GM19468 (cell line): Measurements from ENCODE around the gene TMEM141.

Experiments
- ATAC-seq: cut with Tn5 transposase; IDR thresholded peaks from one replicate; pipeline ENCODE4 v1.9.1; 2021; ENCODE audit warnings: mild to moderate bottlenecking, moderate library complexity, moderate number of reproducible peaks; ENCODE audit not compliant: unreplicated experiment; ENCODE audit errors: extremely low read depth

The TMEM141 gene

GRCh38 chr9:136807281-136808074 lies 16.3 kb downstream of the TMEM141 start, which contains the start of gene RABL6:
RABL6 (plus strand) TSS chr9:136807948; CDS start chr9:136808197, 249 bp downstream.
- peak; percentile 41 for ATAC-seq

DNA sequence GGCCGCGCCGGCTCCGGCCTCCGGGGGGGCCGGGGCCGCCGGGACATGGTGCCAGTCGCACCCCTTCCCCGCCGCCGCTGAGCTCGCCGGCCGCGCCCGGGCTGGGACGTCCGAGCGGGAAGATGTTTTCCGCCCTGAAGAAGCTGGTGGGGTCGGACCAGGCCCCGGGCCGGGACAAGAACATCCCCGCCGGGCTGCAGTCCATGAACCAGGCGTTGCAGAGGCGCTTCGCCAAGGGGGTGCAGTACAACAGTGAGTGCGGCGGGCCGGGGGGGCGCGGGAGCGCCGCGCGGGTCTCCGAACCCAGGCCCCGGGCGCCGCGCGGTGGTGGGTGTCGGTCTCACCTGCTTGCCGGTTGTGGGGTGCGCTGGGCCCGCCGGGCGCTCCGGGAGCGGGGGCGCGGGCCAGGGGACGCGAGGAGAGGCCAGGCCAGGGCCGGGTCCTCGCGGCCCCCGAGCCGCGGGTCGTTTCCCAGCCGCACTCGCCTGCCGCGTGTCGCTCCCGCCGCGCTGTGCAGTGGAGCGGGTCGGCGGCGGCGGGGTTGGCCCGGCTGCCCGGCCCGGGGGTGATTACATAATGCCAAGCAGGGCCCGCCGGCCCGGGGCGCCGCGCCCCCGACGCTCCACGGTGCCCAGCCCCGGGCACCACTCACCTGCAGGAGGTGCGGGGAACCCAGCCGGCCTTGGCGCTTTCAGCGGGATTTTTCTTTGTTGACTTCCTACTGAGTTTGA lies 17.1 kb downstream of the TMEM141 start:
- ATAC-seq = no peak

- no peak for ATAC-seq
Measured at GRCh38 chr9:136808806-136809158, 17.6 kb downstream of the TMEM141 start.

- ATAC-seq = no peak
Measured at GRCh38 chr9:136814725-136815421, 23.7 kb downstream of the TMEM141 start.

- no peak for ATAC-seq
Measured at GRCh38 chr9:136815422-136815782, 24.3 kb downstream of the TMEM141 start.

- no peak for ATAC-seq
Measured at GRCh38 chr9:136820971-136821825, 30.1 kb downstream of the TMEM141 start.

- no peak for ATAC-seq
Measured at GRCh38 chr9:136821826-136822544, 30.8 kb downstream of the TMEM141 start.

- ATAC-seq = no peak
Measured at GRCh38 chr9:136823136-136824046, 32.2 kb downstream of the TMEM141 start.

- no peak for ATAC-seq
Measured at GRCh38 chr9:136824496-136825225, 33.5 kb downstream of the TMEM141 start.

- ATAC-seq = no peak
Measured at GRCh38 chr9:136825295-136826187, 34.4 kb downstream of the TMEM141 start.

DNA sequence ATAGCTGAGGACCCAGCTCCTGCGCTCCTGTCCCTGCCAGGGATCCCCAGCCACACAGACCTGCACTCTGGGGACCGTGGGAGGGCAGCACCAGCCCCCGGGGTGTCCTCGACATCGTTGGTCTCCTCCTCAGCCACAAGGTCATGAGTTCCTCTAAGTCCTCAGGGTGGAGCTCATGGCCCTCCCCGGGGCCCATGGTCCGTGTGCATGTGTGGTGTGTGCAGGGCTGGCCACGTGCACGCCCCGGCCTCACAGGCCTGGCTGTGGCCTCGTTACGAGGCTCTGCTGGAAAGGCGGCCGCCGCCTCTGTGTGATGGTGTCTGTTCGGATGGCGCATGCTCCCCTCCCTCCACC lies 35.0 kb downstream of the TMEM141 start:
- ATAC-seq = no peak

GRCh38 chr9:136826703-136827582 lies 35.8 kb downstream of the TMEM141 start:
- no peak for ATAC-seq

- no peak for ATAC-seq
Measured at GRCh38 chr9:136827794-136828473, 36.8 kb downstream of the TMEM141 start.

GRCh38 chr9:136828474-136829140 lies 37.5 kb downstream of the TMEM141 start:
- ATAC-seq = no peak

DNA sequence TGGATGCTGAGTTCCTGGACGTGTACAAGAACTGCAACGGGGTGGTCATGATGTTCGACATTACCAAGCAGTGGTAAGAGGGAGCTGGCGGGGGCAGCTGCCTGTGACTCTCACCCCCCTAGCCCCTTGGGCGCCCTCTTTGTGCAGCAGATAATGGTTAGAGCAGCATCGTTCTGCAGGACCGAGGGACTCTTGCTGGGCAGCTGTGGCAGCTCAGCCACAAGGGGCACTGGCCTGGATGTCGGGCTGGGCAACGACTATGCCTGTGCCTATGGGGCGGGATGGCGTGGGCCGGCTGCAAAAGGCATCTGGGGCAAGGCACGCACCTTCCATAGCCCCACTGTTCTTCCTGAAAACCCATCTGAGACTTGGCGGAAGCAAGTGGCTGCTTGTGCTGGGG lies 38.3 kb downstream of the TMEM141 start:
- ATAC-seq = no peak
